PC-3 (cell line): ENCODE measurements around the gene OXNAD1.

Source experiments
- CTCF ChIP-seq: fragments of 300-600 bp; sonication (generic); conservative IDR thresholded peaks from 2 replicates; pipeline ENCODE4 v1.5.1; 2017; ENCODE audit warnings: antibody characterized with exemption, low read depth, mild to moderate bottlenecking, low read length
- EZH2phosphoT487 ChIP-seq: fragments of 300-600 bp; sonication (generic); IDR thresholded peaks from 2 replicates; pipeline ENCODE4 v1.6.1; 2018; ENCODE audit warnings: mild to moderate bottlenecking, antibody characterized with exemption, low read length, borderline replicate concordance

GRCh38 chr3:16336825-16337224, 71.8 kb downstream of the OXNAD1 start:
- TF ChIP-seq EZH2phosphoT487 (no peak), CTCF (no peak)
